Measurements from ENCODE around the gene BRI3. TPM values are rescaled to one million over a fixed set of nuclear protein-coding genes. Genes with fewer than 3 reads are reported as not detected.

The BRI3 gene
- total and polyA plus RNA-seq, 2 donors (not counting 1 experiment from before 2014, with no cell fraction given), result 104 to 172 TPM

DNA sequence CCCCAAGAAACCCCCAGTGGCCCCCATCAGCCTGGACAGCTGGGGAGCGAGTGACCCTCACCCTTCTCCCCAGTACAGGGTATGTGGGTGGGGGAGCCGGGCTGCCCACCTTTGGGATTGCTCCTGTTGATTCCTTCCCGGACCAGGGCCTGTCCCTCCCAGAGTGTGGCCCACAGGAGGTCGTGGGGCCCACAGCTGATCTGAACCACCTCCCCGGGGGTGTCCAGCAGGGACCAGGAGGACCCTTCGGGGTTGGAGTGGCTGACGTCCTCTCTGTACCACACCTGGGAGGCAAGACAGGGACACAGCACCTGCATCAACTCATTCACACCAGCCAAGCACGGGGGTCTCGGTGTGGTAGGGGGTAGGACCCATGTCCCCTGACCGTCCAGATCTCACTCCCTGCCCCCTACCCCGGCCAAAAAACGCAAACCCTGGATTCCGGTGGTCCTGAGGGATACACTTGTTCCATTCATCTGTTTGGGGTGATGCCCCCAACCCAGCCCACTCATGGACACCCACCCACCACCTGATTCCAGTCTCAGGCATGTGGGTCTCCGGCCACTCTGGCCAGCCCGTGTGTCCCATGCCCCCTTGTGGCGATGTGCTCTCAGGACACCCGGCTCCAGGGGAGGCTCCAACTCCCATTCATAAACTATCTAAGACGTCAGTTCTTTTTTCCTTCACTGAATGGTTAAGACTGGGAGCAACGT, 40.4 kb upstream of the BRI3 start:
- Histone ChIP-seq H2AFZ (ENCODE audit: low read length) (no peak overlapping the region), H3K4me1 (ENCODE audit: control insufficient read depth, extremely low read depth, insufficient read depth, low read length) (no peaks in the 10 kb centered on the region), H3K4me2 (ENCODE audit: extremely low read depth, insufficient read depth, low read length) (no peak overlapping the region), H3K9me3 (ENCODE audit: control insufficient read depth, insufficient read depth, low read depth, low read length) (no peaks in the 10 kb centered on the region), H3K27me3 (ENCODE audit: control insufficient read depth, insufficient read depth, low read length) (no peaks in the 10 kb centered on the region), H3K79me2 (ENCODE audit: control insufficient read depth, insufficient read depth, low read length) (no peaks in the 10 kb centered on the region), H3K36me3 (ENCODE audit: control insufficient read depth, insufficient read depth, low read length) (peaks cover 11% of the 10 kb centered on the region), H3K27ac (ENCODE audit: insufficient read depth, low read length) (no peak overlapping the region), H3K4me3 (replicated peaks in 1 of 4; ENCODE audit: control extremely low read depth in 1 of 4, insufficient read depth in 1 of 4, low read depth in 3 of 4, low read length in 4 of 4) (no peak overlapping the region), H3K9ac (ENCODE audit: insufficient read depth, low read length) (no peak overlapping the region), H4K20me1 (ENCODE audit: control insufficient read depth, extremely low read depth, insufficient read depth, low read length) (no peaks in the 10 kb centered on the region)
- DNase-seq (ENCODE audit: low read depth in 2 of 2), result peak; percentile 21 to 26
- TF ChIP-seq EZH2 (IDR thresholded peaks at IDR 0.05; ENCODE audit: low read length, missing control alignments) (no peak), CTCF (conservative IDR thresholded peaks at IDR 0.05 in 1 of 2, IDR thresholded peaks at IDR 0.05 in 1 of 2; ENCODE audit: low read depth in 1 of 2, low read length in 2 of 2) (peak; percentile 41 to 74)

GRCh38 chr7:98241674-98242241, 39.7 kb upstream of the BRI3 start:
- no peak for TF ChIP-seq CTCF (conservative IDR thresholded peaks at IDR 0.05 in 1 of 2, IDR thresholded peaks at IDR 0.05 in 1 of 2; ENCODE audit: low read depth in 1 of 2, low read length in 2 of 2)
- no peak for TF ChIP-seq EZH2 (IDR thresholded peaks at IDR 0.05; ENCODE audit: low read length, missing control alignments)
- no peak for DNase-seq (ENCODE audit: low read depth in 2 of 2)
- H3K27me3 ChIP-seq (ENCODE audit: control insufficient read depth, insufficient read depth, low read length), result no peaks in the 10 kb centered on the region
- H3K36me3 ChIP-seq (ENCODE audit: control insufficient read depth, insufficient read depth, low read length), result peaks cover 11% of the 10 kb centered on the region
- no peaks in the 10 kb centered on the region for H4K20me1 ChIP-seq (ENCODE audit: control insufficient read depth, extremely low read depth, insufficient read depth, low read length)
- no peaks in the 10 kb centered on the region for H3K4me1 ChIP-seq (ENCODE audit: control insufficient read depth, extremely low read depth, insufficient read depth, low read length)
- H3K9me3 ChIP-seq (ENCODE audit: control insufficient read depth, insufficient read depth, low read depth, low read length), result no peaks in the 10 kb centered on the region
- H3K79me2 ChIP-seq (ENCODE audit: control insufficient read depth, insufficient read depth, low read length), result no peaks in the 10 kb centered on the region
- no peak overlapping the region for H3K4me2 ChIP-seq (ENCODE audit: extremely low read depth, insufficient read depth, low read length)
- H3K4me3 ChIP-seq (replicated peaks in 1 of 4; ENCODE audit: control extremely low read depth in 1 of 4, insufficient read depth in 1 of 4, low read depth in 3 of 4, low read length in 4 of 4), result no peak overlapping the region
- no peak overlapping the region for H2AFZ ChIP-seq (ENCODE audit: low read length)
- H3K9ac ChIP-seq (ENCODE audit: insufficient read depth, low read length), result no peak overlapping the region
- no peak overlapping the region for H3K27ac ChIP-seq (ENCODE audit: insufficient read depth, low read length)

GRCh38 chr7:98242342-98242741, 39.1 kb upstream of the BRI3 start:
- DNase-seq (ENCODE audit: low read depth in 2 of 2), result no peak

More at GRCh38 chr7:98242342-98242741, 39.1 kb upstream of the BRI3 start:
- Histone ChIP-seq H3K4me3 (replicated peaks in 1 of 4; ENCODE audit: control extremely low read depth in 1 of 4, insufficient read depth in 1 of 4, low read depth in 3 of 4, low read length in 4 of 4) (no peak overlapping the region), H3K4me1 (ENCODE audit: control insufficient read depth, extremely low read depth, insufficient read depth, low read length) (no peaks in the 10 kb centered on the region), H3K36me3 (ENCODE audit: control insufficient read depth, insufficient read depth, low read length) (peaks cover 11% of the 10 kb centered on the region), H3K9me3 (ENCODE audit: control insufficient read depth, insufficient read depth, low read depth, low read length) (no peaks in the 10 kb centered on the region), H4K20me1 (ENCODE audit: control insufficient read depth, extremely low read depth, insufficient read depth, low read length) (no peaks in the 10 kb centered on the region), H3K27ac (ENCODE audit: insufficient read depth, low read length) (no peak overlapping the region), H3K4me2 (ENCODE audit: extremely low read depth, insufficient read depth, low read length) (no peak overlapping the region), H3K27me3 (ENCODE audit: control insufficient read depth, insufficient read depth, low read length) (no peaks in the 10 kb centered on the region), H3K79me2 (ENCODE audit: control insufficient read depth, insufficient read depth, low read length) (no peaks in the 10 kb centered on the region), H2AFZ (ENCODE audit: low read length) (no peak overlapping the region), H3K9ac (ENCODE audit: insufficient read depth, low read length) (no peak overlapping the region)
- no peak for TF ChIP-seq CTCF (conservative IDR thresholded peaks at IDR 0.05 in 1 of 2, IDR thresholded peaks at IDR 0.05 in 1 of 2; ENCODE audit: low read depth in 1 of 2, low read length in 2 of 2)
- no peak for TF ChIP-seq EZH2 (IDR thresholded peaks at IDR 0.05; ENCODE audit: low read length, missing control alignments)
